Esophagus squamous epithelium (tissue), 5 donors: ENCODE measurements around the gene GRID2. TPM values are rescaled to one million over a fixed set of nuclear protein-coding genes. Genes with fewer than 3 reads are reported as not detected.

Source experiments
- DNase-seq: peaks from one replicate; lab custom pipeline; 2025; lab: John Stamatoyannopoulos, UW
- H3K27ac ChIP-seq, 4 donors: fragments of 200-600 bp; sonication (generic); one replicate each; pipeline ENCODE4 v1.5.1; 2016 to 2019; ENCODE audit warnings: mild to moderate bottlenecking in 1 of 4
- H3K27me3 ChIP-seq, 4 donors: fragments of 200-600 bp; sonication (generic); 1 replicate in 3 of 4; 2 replicates in 1 of 4; pipeline versions ENCODE4 v1.5.1 to v1.6.0; 2017 to 2021; ENCODE audit warnings: antibody characterized with exemption in 1 of 4
- H3K36me3 ChIP-seq, 3 donors: fragments of 200-600 bp; sonication (generic); one replicate each; pipeline ENCODE4 v1.5.1; 2016 to 2019
- H3K4me1 ChIP-seq, 3 donors: fragments of 200-600 bp; sonication (generic); one replicate each; pipeline ENCODE4 v1.5.1; 2017 to 2019
- H3K4me3 ChIP-seq, 4 donors: fragments of 200-600 bp; sonication (generic); 1 replicate in 3 of 4; 2 replicates in 1 of 4; pipeline ENCODE4 v1.5.1; 2016 to 2019; ENCODE audit warnings: mild to moderate bottlenecking in 2 of 4, moderate library complexity in 1 of 4
- H3K9me3 ChIP-seq, 3 donors: fragments of 200-600 bp; sonication (generic); one replicate each; pipeline ENCODE4 v1.5.1; 2016 to 2019
- CTCF ChIP-seq, 6 experiments: fragments of 450-650 bp in 4 of 6; fragments of 200-600 bp in 2 of 6; sonication (generic) in 2 of 6; IDR thresholded peaks; one replicate each; pipeline ENCODE4 v1.5.1; 2016 to 2019; ENCODE audit warnings: antibody characterized with exemption in 6 of 6, mild to moderate bottlenecking in 4 of 6, moderate library complexity in 4 of 6
- POLR2A ChIP-seq, 4 donors: fragments of 450-650 bp; IDR thresholded peaks; one replicate each; pipeline ENCODE4 v1.6.1; 2017; ENCODE audit warnings: antibody characterized with exemption in 4 of 4, mild to moderate bottlenecking in 4 of 4, moderate library complexity in 3 of 4
- WGBS, 2 donors: methylation state at CpG; one replicate each; pipeline ENCODE4 v1.1.5; 2018; 5-methylcytosine and 5-hydroxymethylcytosine counted together
- intact Hi-C: fragments of 100-400 bp; cut with DNase I; formaldehyde crosslinking; loops from one replicate; pipeline ENCODE4 v1.15.0; 2022
- total RNA-seq, 4 donors: library from RNA; depleted of rRNA; stranded (reverse); fragments of >200 nt; gene quantifications; one replicate each; pipeline ENCODE4 v1.1.0, GENCODE V29; 2016
- donor health status: DM: yes; HTN: yes; CAD: no.

GRID2 gene
- total RNA-seq, 4 donors from 2014 or later = not detected

- Histone ChIP-seq H3K4me1 (peaks cover 0 to 6% (median 0%) of the 10 kb centered on the region in 3 donors), H3K27ac (no peak overlapping the region), H3K4me3 (no peak overlapping the region), H3K36me3 (no peaks in the 10 kb centered on the region), H3K9me3 (no peaks in the 10 kb centered on the region), H3K27me3 (no peaks in the 10 kb centered on the region)
- TF ChIP-seq POLR2A (IDR thresholded peaks at IDR 0.05) (no peak), CTCF (IDR thresholded peaks at IDR 0.05) (no peak)
- DNase-seq = no peak
- 64 to 72% methylated on average over 8 of the region's 8 CpGs for WGBS, 2 donors
- intact Hi-C loops = no loop called here
Observed at GRCh38 chr4:93771640-93772411, 1468.1 kb downstream of the GRID2 start.

- Histone ChIP-seq H3K9me3 (no peaks in the 10 kb centered on the region), H3K4me3 (no peak overlapping the region), H3K4me1 (peaks cover 0 to 10% (median 0%) of the 10 kb centered on the region in 3 donors), H3K27ac (no peak overlapping the region), H3K27me3 (no peaks in the 10 kb centered on the region), H3K36me3 (no peaks in the 10 kb centered on the region)
- intact Hi-C loops = no loop called here
- DNase-seq = no peak
- TF ChIP-seq CTCF (IDR thresholded peaks at IDR 0.05) (no peak), POLR2A (IDR thresholded peaks at IDR 0.05) (no peak)
Observed at GRCh38 chr4:93772858-93773257, 1469.1 kb downstream of the GRID2 start.

- DNase-seq = no peak
- Histone ChIP-seq H3K36me3 (no peaks in the 10 kb centered on the region), H3K4me3 (no peak overlapping the region), H3K4me1 (peaks cover 0 to 10% (median 0%) of the 10 kb centered on the region in 3 donors), H3K27me3 (no peaks in the 10 kb centered on the region), H3K9me3 (no peaks in the 10 kb centered on the region), H3K27ac (no peak overlapping the region)
- 66 to 70% methylated on average over 3 of the region's 3 CpGs for WGBS, 2 donors
- TF ChIP-seq POLR2A (IDR thresholded peaks at IDR 0.05) = no peak
- TF ChIP-seq CTCF (IDR thresholded peaks at IDR 0.05) = no peak
- intact Hi-C loops = no loop called here
Observed at GRCh38 chr4:93775551-93775950, 1471.8 kb downstream of the GRID2 start.

GRCh38 chr4:93776386-93777080 lies 1472.8 kb downstream of the GRID2 start:
- Histone ChIP-seq H3K36me3 (no peaks in the 10 kb centered on the region), H3K27me3 (no peaks in the 10 kb centered on the region), H3K4me3 (no peak overlapping the region), H3K27ac (no peak overlapping the region), H3K9me3 (no peaks in the 10 kb centered on the region), H3K4me1 (peaks cover 0 to 10% (median 0%) of the 10 kb centered on the region in 3 donors)
- TF ChIP-seq CTCF (IDR thresholded peaks at IDR 0.05) (no peak), POLR2A (IDR thresholded peaks at IDR 0.05) (no peak)
- WGBS, 2 donors = 23 to 49% methylated on average over 4 of the region's 4 CpGs
- intact Hi-C loops = no loop called here
- DNase-seq = no peak

GRCh38 chr4:93777081-93777460 lies 1473.3 kb downstream of the GRID2 start:
- no peak for DNase-seq
- 48 to 52% methylated on average over 1 of the region's 1 CpG for WGBS, 2 donors

More at GRCh38 chr4:93777081-93777460, 1473.3 kb downstream of the GRID2 start:
- Histone ChIP-seq H3K9me3 (no peaks in the 10 kb centered on the region), H3K36me3 (no peaks in the 10 kb centered on the region), H3K4me3 (no peak overlapping the region), H3K4me1 (peaks cover 0 to 10% (median 0%) of the 10 kb centered on the region in 3 donors), H3K27ac (no peak overlapping the region), H3K27me3 (no peaks in the 10 kb centered on the region)
- intact Hi-C loops = no loop called here
- TF ChIP-seq CTCF (IDR thresholded peaks at IDR 0.05) (no peak), POLR2A (IDR thresholded peaks at IDR 0.05) (no peak)
